ENCODE results near the gene SH2D4B. TPM values are rescaled to one million over a fixed set of nuclear protein-coding genes. Genes with fewer than 3 reads are reported as not detected.

SH2D4B gene
- total RNA-seq, 2 donors from 2014 or later: 0.92 TPM; not detected in 1

GRCh38 chr10:80526742-80527141 lies 11.0 kb upstream of the SH2D4B start:
- Histone ChIP-seq H3K27me3 (replicated peaks; ENCODE audit: insufficient read depth) (no peaks in the 10 kb centered on the region), H3K27ac (no peak overlapping the region), H3K9me3 (no peaks in the 10 kb centered on the region), H3K4me3 (no peak overlapping the region), H3K36me3 (no peaks in the 10 kb centered on the region), H3K4me1 (ENCODE audit: control insufficient read depth in 1 of 2, low read depth in 2 of 2) (no peaks in the 10 kb centered on the region)
- DNase-seq (ENCODE audit: low spot score): no peak
- ATAC-seq (ENCODE audit: insufficient number of reproducible peaks, low FRiP score, low read depth): no peak
- TF ChIP-seq CTCF (IDR thresholded peaks at IDR 0.05): no peak

GRCh38 chr10:80528185-80528700 lies 9.5 kb upstream of the SH2D4B start:
- H3K4me1 ChIP-seq (ENCODE audit: control insufficient read depth in 1 of 2, low read depth in 2 of 2): no peaks in the 10 kb centered on the region
- no peaks in the 10 kb centered on the region for H3K36me3 ChIP-seq
- no peaks in the 10 kb centered on the region for H3K9me3 ChIP-seq
- no peak overlapping the region for H3K27ac ChIP-seq
- no peaks in the 10 kb centered on the region for H3K27me3 ChIP-seq (replicated peaks; ENCODE audit: insufficient read depth)
- DNase-seq (ENCODE audit: low spot score) (no peak), ATAC-seq (ENCODE audit: insufficient number of reproducible peaks, low FRiP score, low read depth) (no peak)
- H3K4me3 ChIP-seq: no peak overlapping the region
- TF ChIP-seq CTCF (IDR thresholded peaks at IDR 0.05): no peak

- ATAC-seq (ENCODE audit: insufficient number of reproducible peaks, low FRiP score, low read depth): no peak
- no peaks in the 10 kb centered on the region for H3K9me3 ChIP-seq
Measured at GRCh38 chr10:80528901-80529300, 8.8 kb upstream of the SH2D4B start.

GRCh38 chr10:80529604-80530003 lies 8.1 kb upstream of the SH2D4B start:
- no peak for ATAC-seq (ENCODE audit: insufficient number of reproducible peaks, low FRiP score, low read depth)
- no peak overlapping the region for H3K27ac ChIP-seq
- DNase-seq (ENCODE audit: low spot score): no peak

More at GRCh38 chr10:80528901-80529300, 8.8 kb upstream of the SH2D4B start:
- no peak for DNase-seq (ENCODE audit: low spot score)
- H3K36me3 ChIP-seq: no peaks in the 10 kb centered on the region
- H3K27me3 ChIP-seq (replicated peaks; ENCODE audit: insufficient read depth): no peaks in the 10 kb centered on the region
- no peak for TF ChIP-seq CTCF (IDR thresholded peaks at IDR 0.05)
- no peak overlapping the region for H3K27ac ChIP-seq
- H3K4me1 ChIP-seq (ENCODE audit: control insufficient read depth in 1 of 2, low read depth in 2 of 2): no peaks in the 10 kb centered on the region
- no peak overlapping the region for H3K4me3 ChIP-seq

GRCh38 chr10:80530251-80530650 lies 7.5 kb upstream of the SH2D4B start:
- ATAC-seq (ENCODE audit: insufficient number of reproducible peaks, low FRiP score, low read depth) (no peak), DNase-seq (ENCODE audit: low spot score) (no peak)
- H3K36me3 ChIP-seq: no peaks in the 10 kb centered on the region
- H3K27me3 ChIP-seq (replicated peaks; ENCODE audit: insufficient read depth): no peaks in the 10 kb centered on the region
- H3K27ac ChIP-seq: no peak overlapping the region
- H3K4me1 ChIP-seq (ENCODE audit: control insufficient read depth in 1 of 2, low read depth in 2 of 2): no peaks in the 10 kb centered on the region
- no peaks in the 10 kb centered on the region for H3K9me3 ChIP-seq
- no peak overlapping the region for H3K4me3 ChIP-seq
- TF ChIP-seq CTCF (IDR thresholded peaks at IDR 0.05): no peak

More at GRCh38 chr10:80529604-80530003, 8.1 kb upstream of the SH2D4B start:
- Histone ChIP-seq H3K27me3 (replicated peaks; ENCODE audit: insufficient read depth) (no peaks in the 10 kb centered on the region), H3K36me3 (no peaks in the 10 kb centered on the region), H3K9me3 (no peaks in the 10 kb centered on the region), H3K4me3 (no peak overlapping the region), H3K4me1 (ENCODE audit: control insufficient read depth in 1 of 2, low read depth in 2 of 2) (no peaks in the 10 kb centered on the region)
- TF ChIP-seq CTCF (IDR thresholded peaks at IDR 0.05): no peak
